SHP77 (cell line): ENCODE measurements around the gene PXN.
A peak's percentile ranks its signal among the peaks of the same experiment; 100 is the strongest.
"Not testable (repeated sequence)": the region's sequence is repeated elsewhere in the genome, so short reads cannot be mapped to it uniquely, and the experiment has no call there.

Source experiments
- DNase-seq, 2 experiments: peaks; one replicate each; lab custom pipeline; 2025; lab: John Stamatoyannopoulos, UW

Gene PXN

GRCh38 chr12:120225852-120226640 lies 39.5 kb downstream of the PXN start:
- no peak for DNase-seq

- no peak for DNase-seq
These were observed 40.4 kb downstream of the PXN start for GRCh38 chr12:120225200-120225558.

- DNase-seq: peak in 1 of 2 experiments; percentile 42
These were observed 41.0 kb downstream of the PXN start for GRCh38 chr12:120224304-120225199.

- DNase-seq: no peak
These were observed 41.8 kb downstream of the PXN start for GRCh38 chr12:120223458-120224303.

- DNase-seq: no peak
These were observed 43.2 kb downstream of the PXN start for GRCh38 chr12:120222288-120222832.

- DNase-seq: no peak
These were observed 44.0 kb downstream of the PXN start for GRCh38 chr12:120221576-120221900.

- DNase-seq: no peak
These were observed 44.5 kb downstream of the PXN start for GRCh38 chr12:120220838-120221575.

GRCh38 chr12:120218680-120219606 lies 46.6 kb downstream of the PXN start:
- DNase-seq: no peak

- DNase-seq: no peak
These were observed 48.6 kb downstream of the PXN start for GRCh38 chr12:120216742-120217605.

- no peak for DNase-seq
These were observed 49.5 kb downstream of the PXN start for GRCh38 chr12:120215766-120216735.

GRCh38 chr12:120215357-120215735 lies 50.2 kb downstream of the PXN start:
- no peak for DNase-seq

GRCh38 chr12:120214626-120215356 lies 50.7 kb downstream of the PXN start:
- DNase-seq: no peak

- DNase-seq: no peak
These were observed 51.8 kb downstream of the PXN start for GRCh38 chr12:120213758-120214157.

- not testable (repeated sequence) for DNase-seq
These were observed 52.3 kb downstream of the PXN start for GRCh38 chr12:120213182-120213581.

GRCh38 chr12:120212301-120212700 lies 53.2 kb downstream of the PXN start:
- no peak for DNase-seq

- DNase-seq: no peak
These were observed 53.6 kb downstream of the PXN start for GRCh38 chr12:120211904-120212283.

- DNase-seq: no peak
These were observed 54.2 kb downstream of the PXN start for GRCh38 chr12:120211243-120211903.
